HG03175 (cell line): Measurements from ENCODE around the gene ACKR3.

Experiments used
- ATAC-seq: cut with Tn5 transposase; IDR thresholded peaks from one replicate; pipeline ENCODE4 v1.9.1; 2021; ENCODE audit warnings: mild to moderate bottlenecking, moderate library complexity; ENCODE audit not compliant: unreplicated experiment

Gene ACKR3

DNA sequence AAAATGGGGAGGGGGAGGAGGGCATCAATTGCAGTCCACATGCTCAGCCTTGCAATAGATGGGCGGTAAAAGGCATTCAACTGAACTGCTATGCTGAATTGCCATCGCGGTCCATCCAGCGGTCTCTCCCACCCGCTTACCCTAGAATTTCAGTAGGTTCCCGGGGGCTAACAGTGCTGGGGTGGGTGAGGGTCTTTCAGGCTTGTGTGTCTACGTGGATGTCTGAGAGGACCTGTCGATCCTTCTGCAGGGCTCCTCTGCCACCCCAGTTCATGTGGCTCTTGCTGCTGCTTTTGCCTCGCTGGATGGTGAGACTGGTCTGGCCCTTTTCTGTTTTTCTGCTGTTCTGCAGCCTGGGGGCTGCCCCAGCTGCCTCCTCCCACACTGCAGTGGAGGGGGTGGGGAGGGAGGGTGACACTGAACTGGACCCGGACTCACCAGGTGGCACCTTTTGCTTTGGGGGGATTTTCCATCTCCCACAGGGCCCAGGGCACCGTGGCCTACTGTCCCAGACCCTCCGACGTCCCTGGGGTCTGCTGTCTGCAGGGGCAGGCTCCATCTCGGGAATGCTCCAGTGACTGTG is 14.1 kb downstream of the ACKR3 start:
- ATAC-seq: no peak

DNA sequence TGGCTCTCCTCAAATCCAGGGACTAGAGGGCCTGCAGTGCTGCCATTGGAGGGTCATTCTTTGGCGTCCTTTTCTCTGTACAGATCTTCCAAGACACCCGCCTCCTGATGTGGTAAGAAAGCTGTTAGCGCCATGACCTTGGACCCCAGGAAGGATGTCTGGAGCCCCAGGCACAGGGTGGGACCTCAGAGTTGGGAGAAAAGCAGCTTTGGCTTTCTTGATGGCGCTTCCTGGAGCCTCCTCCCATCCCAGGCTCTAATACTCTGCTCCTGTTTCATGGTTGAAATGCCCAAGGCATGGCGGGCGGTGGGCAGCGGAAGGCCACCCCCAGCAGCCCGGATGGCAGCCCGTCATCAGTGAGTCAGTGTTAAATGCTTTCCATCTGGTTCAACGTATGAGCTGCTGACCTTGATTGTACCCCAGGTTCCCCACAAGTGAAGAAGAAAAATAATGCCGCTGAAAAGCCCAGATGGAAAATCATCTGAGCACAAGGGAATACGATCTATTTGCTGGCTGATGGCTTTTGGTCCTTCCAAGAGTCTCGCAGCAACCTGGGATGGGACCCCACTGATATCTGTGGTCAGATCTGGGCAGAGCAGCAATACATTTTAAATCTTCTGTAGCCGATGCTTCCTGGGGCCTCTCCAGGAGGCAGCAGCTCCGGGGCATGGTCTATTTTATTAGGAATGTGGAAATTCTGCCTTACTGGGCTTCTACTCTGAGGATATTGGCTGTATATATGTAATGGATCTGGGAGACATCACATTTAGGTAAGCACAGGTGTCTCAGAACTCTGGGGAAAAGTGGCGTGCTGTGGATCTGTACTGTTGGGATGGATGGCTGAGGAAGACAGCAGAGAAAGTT is 15.1 kb downstream of the ACKR3 start:
- no peak for ATAC-seq

- no peak for ATAC-seq
Measured at GRCh38 chr2:236585966-236586365, 16.3 kb downstream of the ACKR3 start.

GRCh38 chr2:236587861-236588815 is 18.5 kb downstream of the ACKR3 start:
- ATAC-seq: no peak

DNA sequence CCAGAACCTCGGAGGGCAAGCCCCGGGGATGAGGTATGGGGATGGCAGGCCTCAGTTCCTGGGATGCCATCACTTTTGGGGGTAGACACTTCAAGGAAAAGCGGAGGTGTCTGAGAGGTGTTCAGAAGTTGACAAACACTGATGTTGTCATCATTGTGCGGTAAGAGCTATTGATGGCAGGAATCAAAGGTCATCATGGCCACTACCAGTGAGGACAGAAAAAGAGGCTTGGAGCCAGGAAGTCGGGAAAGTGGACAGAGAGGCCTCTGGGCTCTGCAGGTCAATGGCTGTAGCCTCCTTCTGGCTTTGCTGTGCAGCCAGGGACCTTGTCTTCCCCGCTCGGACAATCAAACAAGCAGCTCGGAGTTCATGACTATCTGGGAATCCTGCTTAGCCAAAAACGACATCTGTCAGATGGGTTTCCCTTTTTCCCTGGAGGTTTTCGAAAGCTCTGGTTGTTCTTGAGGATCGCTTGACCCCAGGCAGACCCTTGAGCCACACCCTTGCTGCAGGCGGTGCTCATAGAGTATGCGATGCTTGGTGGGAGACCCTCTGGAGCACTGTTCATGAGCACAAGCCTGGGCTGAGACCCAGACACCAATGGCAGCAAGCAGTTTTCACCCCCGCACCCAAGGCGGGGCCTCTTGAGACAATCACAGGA is 19.4 kb downstream of the ACKR3 start:
- no peak for ATAC-seq

- ATAC-seq: no peak
Measured at GRCh38 chr2:236590846-236591245, 21.2 kb downstream of the ACKR3 start.

GRCh38 chr2:236592821-236593220 is 23.2 kb downstream of the ACKR3 start:
- no peak for ATAC-seq

- no peak for ATAC-seq
Measured at GRCh38 chr2:236593531-236593930, 23.9 kb downstream of the ACKR3 start.

- ATAC-seq: no peak
Measured at GRCh38 chr2:236593956-236594355, 24.3 kb downstream of the ACKR3 start.

- no peak for ATAC-seq
Measured at GRCh38 chr2:236597629-236598028, 28.0 kb downstream of the ACKR3 start.

DNA sequence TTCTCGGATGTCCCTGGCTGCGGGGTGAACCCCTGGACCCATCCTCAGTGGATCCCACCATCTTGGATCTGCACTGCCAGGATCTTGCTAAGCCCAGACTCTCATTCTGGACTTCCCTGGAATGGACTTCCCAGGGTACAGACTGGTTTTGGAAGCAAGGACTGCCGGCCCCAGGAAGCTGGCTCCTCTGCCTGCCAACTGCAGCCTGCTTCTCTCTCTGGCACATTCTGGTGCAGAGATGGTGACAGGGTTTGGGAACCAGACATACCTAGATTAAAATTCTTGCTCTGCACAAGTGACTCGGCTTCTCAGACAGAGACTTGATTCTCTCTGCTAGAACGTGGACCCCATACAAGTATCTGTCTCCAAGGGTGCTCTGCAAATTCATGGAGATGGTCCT is 29.4 kb downstream of the ACKR3 start:
- no peak for ATAC-seq

DNA sequence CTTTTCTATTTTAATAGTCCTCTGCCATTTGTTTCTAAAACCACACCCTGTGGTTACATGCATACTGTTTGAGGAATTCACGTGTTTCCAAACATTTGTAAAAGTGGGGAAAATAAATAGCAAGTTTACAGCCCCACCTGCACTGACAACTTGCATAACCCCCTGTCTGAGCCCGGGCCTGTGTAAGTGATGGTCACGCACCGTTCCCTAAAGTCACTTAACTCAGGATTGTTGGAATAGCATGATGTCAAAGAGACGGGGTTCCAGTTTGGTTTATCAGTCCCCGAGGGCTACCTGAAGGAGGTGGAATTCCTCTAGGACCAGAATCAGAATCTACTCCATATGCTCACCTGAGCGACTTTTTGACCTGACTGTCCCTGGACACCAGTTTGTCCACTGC is 30.5 kb downstream of the ACKR3 start:
- ATAC-seq: no peak

GRCh38 chr2:236600892-236601291 is 31.3 kb downstream of the ACKR3 start:
- ATAC-seq: no peak

DNA sequence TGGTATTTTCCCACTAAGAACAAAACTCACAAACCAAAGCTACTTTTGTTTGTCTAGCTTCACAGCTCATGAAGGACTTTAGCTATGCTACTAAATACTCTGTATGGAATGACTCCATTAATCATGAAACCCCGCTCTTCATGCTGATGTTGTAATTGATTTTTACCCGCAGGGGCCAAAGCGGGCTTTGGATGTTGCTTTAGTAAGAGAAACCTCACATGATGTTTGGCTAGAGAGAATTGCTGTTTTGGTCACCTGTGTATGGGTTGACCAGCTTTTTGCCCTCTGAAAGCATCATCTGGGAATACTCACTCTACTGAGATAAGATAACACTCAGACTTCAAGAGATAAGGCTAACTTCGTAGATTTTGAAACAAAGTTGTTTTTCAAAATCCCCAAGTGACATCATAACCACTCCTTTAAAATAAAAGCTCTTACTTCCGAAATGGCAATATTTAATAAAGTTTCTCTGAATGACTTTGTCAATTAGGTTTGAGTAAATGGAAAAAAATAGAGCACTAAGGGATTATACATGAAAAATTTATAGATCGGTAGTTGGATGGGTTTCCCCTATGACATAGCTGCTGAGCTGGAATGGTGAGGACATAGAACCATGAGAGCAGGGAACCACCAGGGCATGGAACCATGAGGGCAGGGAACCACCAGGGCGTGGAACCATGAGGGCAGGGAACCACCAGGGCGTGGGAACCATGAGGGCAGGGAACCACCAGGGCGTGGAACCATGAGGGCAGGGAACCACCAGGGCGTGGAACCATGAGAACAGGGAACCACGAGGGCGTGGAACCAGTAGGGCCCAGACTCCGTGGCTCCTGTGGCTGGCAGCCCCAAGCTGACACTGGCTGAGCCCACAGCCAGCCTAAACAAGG is 31.9 kb downstream of the ACKR3 start:
- no peak for ATAC-seq

DNA sequence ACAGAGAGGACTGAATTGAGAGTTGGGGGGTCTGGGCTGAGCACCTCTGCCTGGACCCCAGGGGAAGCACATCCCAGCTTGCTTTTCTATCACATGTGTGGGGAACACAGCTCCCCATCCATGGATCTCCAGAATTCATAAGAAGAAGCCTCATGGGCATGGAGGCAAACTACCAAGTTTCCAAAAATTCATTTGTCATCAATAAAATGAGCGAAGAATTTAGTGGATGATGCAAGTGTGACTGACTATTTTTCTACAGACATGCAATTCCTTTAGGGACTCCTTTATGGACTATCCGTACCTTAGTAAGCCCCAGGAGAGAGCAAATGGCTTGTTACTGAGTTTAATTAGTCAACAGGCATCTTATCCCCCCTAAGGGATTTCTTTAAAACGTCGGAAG is 33.1 kb downstream of the ACKR3 start:
- no peak for ATAC-seq

GRCh38 chr2:236603361-236604015 is 33.9 kb downstream of the ACKR3 start:
- no peak for ATAC-seq

GRCh38 chr2:236604575-236605344 is 35.1 kb downstream of the ACKR3 start:
- ATAC-seq: no peak

DNA sequence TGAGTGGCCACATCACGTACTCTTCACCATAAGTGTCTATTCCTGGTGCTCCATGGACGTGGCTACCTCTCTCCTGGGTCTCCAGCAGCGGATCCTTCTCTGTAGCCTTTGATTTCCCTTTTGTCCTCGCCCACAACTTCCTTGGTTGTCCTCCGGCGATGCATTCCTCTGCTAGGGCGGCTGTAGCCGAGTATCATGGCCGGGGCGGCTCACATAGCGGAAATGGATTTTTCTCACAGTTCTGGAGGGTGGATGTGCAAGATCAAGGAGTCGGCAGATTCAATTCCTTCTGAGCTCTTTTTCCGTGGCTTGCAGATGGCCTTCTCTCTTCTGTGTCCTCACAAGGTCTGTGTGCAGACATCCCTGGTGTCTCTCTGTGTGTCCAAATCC is 35.7 kb downstream of the ACKR3 start:
- no peak for ATAC-seq

GRCh38 chr2:236606023-236606422 is 36.4 kb downstream of the ACKR3 start:
- no peak for ATAC-seq
